IPS DF 4.7 (cell line): Measurements from ENCODE around the gene EFCAB12.
A peak's percentile ranks its signal among the peaks of the same experiment; 100 is the strongest.
"Not testable (repeated sequence)": the region's sequence is repeated elsewhere in the genome, so short reads cannot be mapped to it uniquely, and the experiment has no call there.

Experiments used
- DNase-seq: peaks from one replicate; pipeline ENCODE4 v3.0.0-alpha.2; 2013; ENCODE audit warnings: low spot score; ENCODE audit errors: extremely low read depth

Gene EFCAB12

DNA sequence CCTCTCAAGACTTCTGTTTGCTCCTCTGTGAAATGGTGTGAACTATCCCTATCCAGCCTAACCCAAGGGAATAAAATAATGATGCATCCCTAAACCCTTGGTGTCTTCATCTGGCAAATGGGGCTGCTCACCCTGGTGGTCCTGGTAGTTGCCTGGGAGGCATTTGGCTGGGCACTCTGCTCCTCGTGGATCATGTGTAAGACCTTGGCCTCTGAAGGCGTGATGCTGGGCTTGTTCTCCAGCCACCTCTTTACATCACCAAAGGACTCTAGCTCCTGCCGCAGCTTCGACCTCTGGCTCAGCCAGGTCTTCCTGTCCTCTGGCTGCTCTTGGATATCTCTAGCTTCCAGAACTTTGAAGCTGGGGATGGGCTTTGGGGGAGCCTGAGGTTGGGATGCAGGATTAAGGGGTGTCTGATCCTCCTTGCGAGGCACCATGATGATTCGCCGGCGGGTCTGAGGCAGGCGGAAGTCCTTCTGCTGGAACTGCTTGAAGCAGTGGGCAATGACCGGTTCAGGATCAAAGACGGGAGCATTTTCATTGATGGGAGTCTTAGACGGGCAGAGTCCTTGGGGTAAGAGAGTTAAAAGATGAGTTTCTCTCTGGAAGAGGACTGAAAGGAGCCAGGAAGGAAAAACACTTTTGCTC, 7.1 kb downstream of the EFCAB12 start:
- no peak for DNase-seq

DNA sequence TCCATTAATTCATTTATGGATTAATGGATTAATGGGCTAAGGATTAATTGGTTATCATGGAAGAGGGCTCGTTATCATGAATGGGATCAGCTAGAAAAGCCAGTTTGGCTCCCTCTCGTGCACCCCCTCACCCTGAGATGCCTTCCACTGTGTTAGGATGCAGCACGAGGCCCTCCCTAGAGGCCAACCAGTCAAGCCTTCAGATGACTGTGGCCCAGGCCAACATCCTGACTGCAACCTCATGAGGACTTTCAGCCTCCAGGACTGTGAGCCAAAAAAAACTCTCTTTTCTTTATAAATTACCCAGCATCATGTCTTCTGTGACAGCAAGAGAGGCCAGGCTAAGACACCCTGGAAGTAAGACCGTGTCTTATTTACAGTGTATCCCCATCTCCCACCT, 9.0 kb downstream of the EFCAB12 start:
- DNase-seq: no peak

DNA sequence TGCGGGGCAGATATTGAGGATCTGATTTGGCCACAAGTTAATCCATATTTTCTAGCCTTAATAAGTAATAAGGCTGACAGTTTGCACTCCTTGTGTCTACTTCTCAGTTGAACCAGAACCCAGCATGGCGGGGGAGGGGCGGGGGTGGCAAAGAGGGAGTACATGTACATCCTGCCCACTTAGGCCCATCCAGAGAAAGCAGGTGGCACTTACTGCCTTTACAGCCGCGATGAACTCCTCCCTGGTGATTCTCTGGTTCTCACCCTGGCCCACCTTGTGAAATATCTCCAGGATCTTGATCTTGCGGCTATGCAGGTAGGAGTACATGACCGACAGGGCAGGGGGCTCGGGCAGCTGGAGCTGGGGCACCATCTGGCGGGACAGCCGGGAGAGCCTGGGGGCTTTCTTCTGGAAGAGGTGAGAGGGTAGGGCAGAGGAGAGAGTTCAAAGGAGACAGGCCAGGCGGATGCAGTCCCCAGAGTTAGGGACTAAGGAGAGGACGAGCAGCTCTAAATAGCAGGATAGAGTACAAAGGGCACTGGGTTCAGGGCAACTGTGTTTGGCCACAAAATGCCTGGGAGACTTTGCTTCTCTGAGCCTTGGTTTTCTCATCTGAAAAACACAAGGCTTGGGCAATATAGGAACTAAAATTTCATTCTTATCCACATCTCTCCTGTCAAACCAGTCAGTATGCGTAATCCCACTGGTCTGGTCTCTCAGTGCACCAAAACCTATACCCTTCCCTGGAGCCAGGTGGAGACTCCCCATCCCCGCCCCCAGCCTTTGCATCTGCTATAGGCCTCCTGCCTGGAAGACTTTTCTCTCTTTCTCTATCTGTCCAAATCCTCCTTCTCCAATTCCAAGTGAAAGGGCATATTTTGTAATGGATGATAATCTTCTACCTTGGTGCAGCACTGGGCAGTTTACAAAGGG, 10.1 kb downstream of the EFCAB12 start:
- no peak for DNase-seq

DNA sequence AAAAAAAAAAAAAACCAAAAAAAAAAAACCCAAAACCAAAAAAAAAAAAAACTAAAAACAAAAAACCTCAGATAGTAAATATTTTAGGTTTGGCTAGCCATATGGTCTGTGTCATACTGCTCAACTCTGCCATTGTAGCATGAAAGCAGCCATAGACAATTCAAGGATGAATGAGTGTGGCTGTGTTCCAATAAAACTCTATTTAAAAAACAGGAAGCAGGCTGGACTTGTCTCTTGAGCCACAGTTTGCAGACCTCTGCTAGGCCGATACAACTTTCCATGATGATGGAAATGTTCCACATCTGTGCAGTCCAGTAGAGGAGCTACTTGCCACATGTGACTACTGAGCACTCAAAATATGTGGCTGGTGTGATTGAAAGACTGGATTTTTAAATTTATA, 11.1 kb downstream of the EFCAB12 start:
- no peak for DNase-seq

DNA sequence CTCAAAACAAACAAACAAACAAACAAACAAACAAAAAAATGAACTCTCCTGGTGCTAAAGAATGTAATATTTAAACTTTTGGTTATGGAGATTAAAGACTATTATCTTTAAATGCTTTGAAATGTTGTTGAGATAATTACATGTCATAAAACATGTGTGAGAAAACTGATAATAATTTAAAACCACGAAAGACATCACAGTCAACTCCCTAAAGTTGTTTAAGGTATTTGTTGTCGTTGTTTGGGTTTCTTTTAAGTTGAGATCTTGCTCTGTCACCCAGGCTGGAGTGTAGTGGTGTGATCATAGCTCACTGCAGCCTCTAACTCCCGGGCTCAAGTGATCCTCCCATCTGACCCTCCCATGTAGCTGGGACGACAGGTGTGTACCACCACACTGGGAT, 12.0 kb downstream of the EFCAB12 start:
- no peak for DNase-seq

DNA sequence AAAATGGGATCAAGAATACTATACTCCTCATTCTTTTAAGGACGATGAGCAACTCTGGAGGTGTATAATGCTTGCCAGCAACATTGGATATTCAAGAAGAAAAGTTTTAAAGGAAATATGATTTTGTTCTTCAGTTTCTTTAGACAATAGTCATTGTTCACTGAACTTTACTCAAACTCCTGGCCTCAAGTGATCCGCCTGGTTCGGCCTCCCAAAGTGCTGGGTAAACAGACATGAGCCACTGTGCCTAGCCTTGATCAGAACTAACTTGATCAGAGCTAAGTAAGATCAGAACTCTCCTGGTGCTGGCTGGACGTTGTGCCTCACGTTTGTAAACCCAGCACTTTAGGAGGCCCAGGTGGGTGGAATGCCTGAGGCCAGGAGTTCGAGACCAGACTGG, 12.6 kb downstream of the EFCAB12 start:
- DNase-seq: no peak

DNA sequence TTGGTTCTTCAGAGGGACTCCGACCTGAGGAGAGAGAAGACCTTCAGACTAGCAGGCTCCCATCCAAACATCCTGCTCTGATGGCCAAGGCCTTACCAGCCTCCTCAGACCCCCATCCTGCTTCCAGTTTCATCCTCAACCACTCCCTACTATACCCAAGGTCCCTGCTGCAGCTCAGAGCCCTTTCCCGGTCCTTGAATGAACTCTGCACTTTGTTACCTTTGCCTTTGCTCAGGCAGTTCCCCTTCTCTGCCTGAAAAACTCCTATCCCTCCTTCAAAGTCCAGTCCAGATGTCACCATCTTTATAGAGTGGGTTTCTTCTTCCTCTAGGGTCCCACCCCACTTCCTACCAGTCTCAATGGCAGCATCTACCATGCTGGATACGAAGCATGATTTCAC, 13.1 kb downstream of the EFCAB12 start:
- DNase-seq: no peak

DNA sequence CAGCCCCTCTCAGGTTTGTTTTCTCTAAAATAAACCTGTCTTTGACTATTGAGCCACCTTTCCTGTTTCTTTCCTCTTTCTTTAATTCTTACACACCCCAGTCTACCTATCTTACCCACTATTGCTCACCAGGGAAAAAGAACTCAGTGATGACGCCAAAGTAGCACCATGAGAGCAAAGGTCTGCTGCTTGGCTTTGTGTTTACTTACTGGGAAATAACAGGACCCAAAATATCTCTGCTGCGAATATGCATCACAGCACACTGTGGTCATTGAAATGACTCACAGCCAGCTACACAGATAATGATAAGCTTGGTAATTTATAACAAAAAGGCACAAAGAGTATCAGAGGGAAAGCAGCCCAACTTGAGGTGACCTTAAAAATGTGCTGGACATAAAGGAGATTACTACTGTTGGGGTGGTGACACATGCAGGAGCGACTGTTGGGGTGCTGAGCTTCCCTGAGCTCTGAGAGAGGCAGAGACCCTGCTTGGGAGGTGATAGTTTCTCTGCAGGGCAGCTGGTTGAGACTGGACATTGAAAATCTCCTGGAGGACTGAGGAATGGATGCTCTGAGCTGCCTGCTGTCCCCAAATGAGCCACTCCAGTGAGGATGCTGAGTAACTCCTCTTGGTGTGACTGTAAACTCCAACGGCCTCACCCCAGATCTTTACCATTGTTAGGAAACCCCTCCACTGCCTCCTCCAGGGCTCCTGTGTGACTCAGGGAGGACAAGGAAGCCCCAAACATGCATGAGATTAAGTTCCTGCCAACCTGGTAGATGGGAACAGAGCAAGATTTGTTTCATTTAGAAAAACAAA, 14.5 kb downstream of the EFCAB12 start:
- DNase-seq: no peak

DNA sequence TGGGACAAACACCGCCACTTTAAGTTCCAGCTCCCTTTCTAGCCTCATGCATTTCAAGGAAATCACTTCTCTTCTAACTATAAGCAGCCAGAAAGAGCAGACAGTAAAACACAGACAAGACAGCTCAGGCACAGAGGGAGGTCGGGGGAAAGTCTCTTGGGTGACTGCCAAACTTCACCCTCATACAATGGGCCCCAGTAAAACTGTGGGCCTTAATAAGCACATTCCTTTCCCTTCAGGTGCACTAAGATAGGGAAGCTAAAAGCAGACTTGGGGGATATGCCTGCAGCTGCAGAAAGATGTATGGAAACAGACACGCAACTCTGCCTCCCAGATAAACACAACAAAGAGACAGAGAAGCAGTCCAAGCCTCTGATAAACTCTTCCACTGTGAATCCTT, 15.2 kb downstream of the EFCAB12 start:
- DNase-seq: not testable (repeated sequence)

DNA sequence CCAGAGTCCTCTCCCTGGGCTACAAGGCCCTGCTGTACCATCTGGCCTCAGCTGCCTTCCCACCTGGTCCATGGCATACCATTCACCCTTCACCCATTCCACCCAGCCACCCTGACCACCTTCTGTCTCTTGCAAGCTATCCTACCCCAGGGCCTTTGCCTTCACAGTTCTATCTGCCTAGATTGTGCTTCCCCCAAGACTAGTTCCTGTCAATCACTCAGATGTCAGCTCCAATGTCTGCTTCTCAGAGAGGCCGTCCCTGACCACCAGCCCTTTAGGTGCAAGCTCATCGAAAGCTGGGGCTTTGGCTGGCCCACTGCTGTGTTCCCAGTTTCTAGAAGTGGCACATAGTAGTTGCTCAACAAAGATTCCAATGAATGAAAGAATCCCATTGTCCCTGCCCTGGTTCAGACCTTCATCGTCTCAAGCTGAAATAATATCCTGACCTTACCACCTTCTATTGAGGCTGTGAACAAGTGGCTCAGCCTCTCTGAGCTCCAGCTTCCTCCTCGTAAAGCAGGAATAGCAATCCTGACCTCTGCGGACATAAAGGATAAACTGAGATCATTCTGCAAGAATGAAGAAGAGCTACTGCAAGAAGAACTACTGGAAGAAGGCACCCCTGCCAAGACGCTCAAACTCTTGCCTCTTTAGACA, 15.8 kb downstream of the EFCAB12 start:
- no peak for DNase-seq

DNA sequence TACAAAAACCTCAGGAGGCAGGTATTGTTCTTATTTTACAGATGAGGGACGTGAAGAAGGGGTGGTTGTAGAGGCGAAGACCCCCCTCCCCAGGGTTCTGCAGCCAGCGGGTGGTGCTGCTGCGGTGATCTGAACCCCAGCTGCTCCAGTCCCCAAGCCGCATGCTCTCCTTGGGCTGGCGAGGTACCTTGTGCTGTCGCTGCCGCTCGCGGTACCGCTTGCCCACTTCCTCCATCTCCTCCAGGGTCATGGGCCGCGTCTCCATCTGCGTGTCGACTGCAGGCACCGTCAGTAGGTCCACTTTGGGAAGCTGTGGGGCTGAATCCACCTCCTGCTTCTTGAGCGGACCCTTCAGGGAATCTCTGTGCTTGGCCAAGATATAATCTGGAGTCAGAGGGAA, 17.5 kb downstream of the EFCAB12 start:
- no peak for DNase-seq

DNA sequence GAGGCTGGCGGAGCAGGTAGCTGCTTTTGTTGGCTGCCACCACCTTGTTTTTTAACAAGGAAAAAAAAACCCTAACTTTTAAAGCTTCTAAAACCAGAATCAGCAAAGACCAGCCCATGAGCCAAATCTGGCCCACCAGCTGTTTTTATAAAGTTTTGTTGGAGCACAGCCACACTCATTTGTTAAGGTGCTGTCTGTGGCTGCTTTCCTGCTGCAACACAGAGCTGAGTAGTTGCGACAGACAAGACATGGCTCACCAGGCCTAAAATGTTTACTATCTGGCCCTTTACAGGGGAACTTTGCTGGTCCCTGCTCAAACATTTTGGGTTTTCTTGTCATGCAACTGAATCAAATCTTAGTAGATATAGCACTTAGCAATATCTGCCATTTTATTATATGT, 18.9 kb downstream of the EFCAB12 start:
- DNase-seq: no peak

DNA sequence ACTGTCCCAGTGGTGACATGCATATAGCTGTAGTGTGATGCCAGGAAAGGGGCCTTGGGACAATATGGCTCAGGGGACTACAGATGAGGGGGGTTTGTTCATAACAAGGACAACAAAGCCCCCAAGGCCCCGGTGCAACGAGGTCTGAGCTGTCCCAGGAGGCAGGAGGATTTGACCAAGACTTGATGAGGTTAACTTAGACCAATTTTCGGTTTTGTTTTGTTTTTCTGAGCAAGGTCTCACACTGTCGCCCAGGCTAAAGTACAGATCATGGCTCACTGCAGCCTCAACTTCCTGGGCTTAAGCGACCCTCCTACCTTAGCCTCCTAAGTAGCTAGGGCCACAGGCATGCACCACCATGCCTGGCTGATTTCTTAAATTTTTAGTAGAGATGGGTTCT, 23.8 kb downstream of the EFCAB12 start:
- DNase-seq: no peak

DNA sequence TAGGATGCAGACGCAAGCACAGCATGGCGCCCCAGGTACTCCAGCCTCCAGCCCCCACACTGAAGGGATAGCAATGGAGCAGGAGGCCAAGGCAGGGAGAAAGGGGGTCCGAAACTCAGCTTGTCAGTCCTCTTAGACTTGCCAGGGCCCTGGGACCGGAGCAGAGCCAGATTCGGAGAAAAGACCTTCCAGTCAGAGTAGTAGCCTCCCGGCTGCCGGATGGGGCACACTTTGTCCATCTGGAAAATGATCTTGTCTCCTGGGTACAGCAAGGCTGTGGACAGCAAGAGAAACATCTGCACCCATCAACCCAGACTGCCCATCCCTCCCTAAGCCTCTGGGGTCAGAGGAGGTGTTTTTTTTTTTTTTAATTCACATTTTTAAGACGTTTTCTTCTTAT, 24.3 kb downstream of the EFCAB12 start:
- DNase-seq: no peak

DNA sequence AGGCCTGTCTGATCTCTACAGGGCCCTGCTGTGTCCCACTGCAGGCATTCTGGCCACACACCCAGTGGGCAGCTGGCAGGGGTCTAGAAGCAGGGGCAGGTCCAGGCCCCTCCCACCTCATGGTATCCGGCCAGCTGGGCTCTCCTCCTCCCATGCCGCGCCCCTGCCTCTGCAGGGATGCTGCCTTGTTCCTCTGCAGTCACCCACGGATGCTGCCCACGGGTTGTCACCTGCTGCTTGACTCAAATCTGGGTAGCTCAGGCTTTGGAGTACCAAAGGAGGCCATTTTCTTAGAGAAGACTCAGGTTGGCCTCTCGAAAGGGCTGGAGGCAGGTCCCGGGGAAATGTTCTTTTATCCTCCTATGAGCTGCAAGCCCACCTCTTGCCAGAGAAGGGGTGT, 25.0 kb downstream of the EFCAB12 start:
- no peak for DNase-seq

DNA sequence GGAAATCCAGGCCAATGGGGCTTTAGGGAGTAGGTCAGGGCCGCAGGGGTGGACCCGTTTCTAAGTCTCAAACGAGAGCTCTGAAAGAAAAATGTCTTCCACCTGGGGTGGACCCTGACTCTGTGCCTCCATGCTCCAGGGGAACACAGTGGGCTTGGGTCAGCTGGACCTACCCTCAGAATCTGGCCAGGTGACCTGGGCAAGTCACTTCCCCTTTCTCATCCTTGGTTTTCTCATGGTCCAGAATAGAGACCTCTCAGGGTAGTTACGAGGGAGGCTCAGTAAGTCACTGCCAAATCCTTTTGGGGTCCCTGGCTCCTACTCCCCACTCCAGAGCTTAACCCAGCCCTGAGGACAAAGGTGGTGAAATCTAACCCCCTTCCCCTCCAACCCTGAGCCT, 25.8 kb downstream of the EFCAB12 start:
- DNase-seq: no peak

DNA sequence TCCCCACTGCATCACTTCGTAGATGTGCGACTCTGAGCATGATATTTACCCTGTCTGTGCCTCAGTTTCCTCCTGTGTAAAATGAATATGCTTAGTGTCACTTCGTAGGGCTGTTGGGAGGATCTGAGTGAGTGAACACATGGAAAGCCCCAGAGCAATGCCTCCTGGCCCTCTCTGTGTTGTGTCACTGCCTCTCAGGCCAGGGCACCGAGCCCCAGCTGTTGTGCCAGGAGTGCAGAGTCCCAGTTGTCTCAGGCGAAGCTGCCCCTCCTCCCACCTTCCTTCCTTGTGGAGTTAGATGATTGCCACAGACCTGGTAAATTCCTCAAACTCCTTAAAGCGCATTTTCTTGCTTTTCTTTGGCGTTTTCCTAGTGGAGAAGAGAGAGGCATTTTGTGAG, 26.2 kb downstream of the EFCAB12 start:
- no peak for DNase-seq

DNA sequence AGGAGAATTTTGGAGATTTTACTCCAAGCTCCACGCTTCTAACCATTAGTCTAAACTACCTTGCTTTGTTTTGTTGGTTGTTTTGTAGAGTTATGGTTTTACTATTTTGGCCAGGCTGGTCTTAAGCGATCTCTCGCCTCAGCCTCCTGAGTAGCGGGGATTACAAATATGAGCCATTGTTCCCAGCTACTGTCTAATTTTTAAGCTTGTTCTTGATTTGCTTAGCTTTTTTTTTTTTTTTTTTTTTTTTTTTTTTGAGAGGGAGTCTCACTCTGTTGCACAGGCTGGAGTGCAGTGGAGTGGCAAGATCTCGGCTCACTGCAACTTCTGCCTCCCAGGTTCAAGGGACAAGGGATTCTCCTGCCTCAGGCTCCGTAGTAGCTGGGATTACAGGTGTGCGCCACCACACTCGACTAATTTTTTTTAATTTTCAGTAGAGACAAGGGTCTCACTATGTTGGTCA, 28.5 kb downstream of the EFCAB12 start:
- no peak for DNase-seq

DNA sequence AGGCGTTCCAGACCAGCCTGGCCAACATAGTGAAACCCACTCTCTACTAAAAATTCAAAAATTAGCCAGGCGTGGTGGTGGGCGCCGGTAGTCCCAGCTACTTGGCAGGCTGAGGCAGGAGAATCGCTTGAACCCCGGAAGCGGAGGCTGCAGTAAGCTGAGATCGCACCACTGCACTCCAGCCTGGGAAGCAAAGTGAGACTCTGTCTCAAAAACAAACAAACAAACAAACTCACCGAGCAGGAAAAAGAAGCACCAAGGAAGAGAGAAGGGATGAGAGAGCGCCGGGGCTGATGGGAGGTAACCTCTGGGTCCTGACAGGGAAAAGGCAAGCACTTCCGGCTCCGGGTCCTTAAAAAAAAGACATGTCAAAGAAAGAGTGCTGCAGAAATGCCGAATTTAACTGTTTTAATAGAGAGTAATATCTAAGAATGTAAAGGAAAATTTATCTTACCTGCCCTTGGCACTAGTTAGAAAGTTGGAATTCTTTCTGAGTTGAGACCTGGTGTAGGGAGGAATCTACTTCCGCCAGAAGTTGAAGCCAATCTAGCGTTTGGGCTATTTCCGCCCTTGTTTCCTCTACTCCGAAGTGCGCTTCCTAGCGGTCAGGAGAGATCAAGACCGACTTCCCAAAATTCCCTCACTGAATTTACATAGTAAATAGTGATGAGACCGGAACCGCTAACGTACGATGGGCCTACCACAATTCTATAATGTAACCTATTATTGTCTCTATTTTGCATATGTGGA, 29.1 kb downstream of the EFCAB12 start:
- peak; percentile 88 for DNase-seq

DNA sequence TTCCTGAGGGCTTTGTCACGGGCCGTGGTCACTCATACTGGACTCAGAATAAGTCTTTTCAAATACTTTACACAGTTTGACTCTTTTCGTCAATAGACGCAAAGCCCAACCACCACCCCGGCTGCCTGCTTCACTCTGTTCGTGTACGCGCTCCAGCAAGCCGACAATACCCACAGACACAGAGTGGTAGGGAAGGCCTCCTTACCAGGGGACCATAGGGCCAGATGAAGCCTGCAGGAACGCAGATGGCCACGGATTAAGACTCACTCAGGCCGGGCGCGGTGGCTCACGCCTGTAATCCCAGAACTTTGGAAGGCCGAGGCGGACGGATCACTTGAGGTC, 29.7 kb downstream of the EFCAB12 start:
- no peak for DNase-seq
